GM12878 (cell line): ENCODE measurements around the gene EHMT2. TPM values are rescaled to one million over a fixed set of nuclear protein-coding genes. Genes with fewer than 3 reads are reported as not detected.
"Not testable (repeated sequence)": the region's sequence is repeated elsewhere in the genome, so short reads cannot be mapped to it uniquely, and the experiment has no call there.

ENCODE experiments used
- ATAC-seq: fragments of 200-7000 bp; cut with Tn5 transposase; 3 replicates; pipeline ENCODE4 v1.9.1; 2020; ENCODE audit warnings: mild to moderate bottlenecking, moderate library complexity
- BruUV-seq: library from RNA; stranded (reverse); fragments of 400-500 nt; replicated peaks from 2 replicates; lab custom pipeline; 2021; lab: Mats Ljungman, UMichigan
- CTCF ChIA-PET: fragments of 300-600 bp; sonication (Branson Sonifier 250); formaldehyde crosslinking; extraction: SDS; loops from one replicate; lab custom pipeline; 2021; ENCODE audit warnings: inconsistent platforms; lab: Yijun Ruan, JAX
- POLR2A ChIA-PET: fragments of 350-600 bp; formaldehyde crosslinking; extraction: SDS; loops from one replicate; lab custom pipeline; 2021; ENCODE audit warnings: inconsistent platforms; lab: Charles Lee
- RAD21 ChIA-PET: fragments of 300-600 bp; sonication (Branson Sonifier 250); formaldehyde crosslinking; loops from one replicate; lab custom pipeline; 2023; ENCODE audit warnings: antibody characterized with exemption; ENCODE audit not compliant: unreplicated experiment; lab: Charles Lee
- SMC1A ChIA-PET: fragments of 300-600 bp; sonication (Branson Sonifier 250); formaldehyde crosslinking; loops from one replicate; lab custom pipeline; 2023; ENCODE audit not compliant: unreplicated experiment, uncharacterized antibody; lab: Charles Lee
- DNase-seq: peaks from one replicate; pipeline ENCODE4 v3.0.0-alpha.2; 2011; ENCODE audit warnings: low read depth, low spot score
- FAIRE-seq: peaks from 3 replicates; lab custom pipeline; 2011; peaks lifted over from hg19 to GRCh38; lab: Jason Lieb, UNC
- H2AFZ ChIP-seq: 2 replicates; pipeline ENCODE4 v1.6.0; 2011; ENCODE audit warnings: low read depth, low read length, control low read depth; ENCODE audit not compliant: control insufficient read depth
- H3K27ac ChIP-seq: 2 replicates; pipeline ENCODE4 v1.5.1; 2011; ENCODE audit warnings: control low read depth; ENCODE audit not compliant: control insufficient read depth, insufficient read depth
- H3K27me3 ChIP-seq, 2 experiments: replicated peaks in 1 of 2; 2 replicates each; pipeline versions ENCODE4 v1.6.0 to v1.6.1; 2011; ENCODE audit warnings: low read length in 1 of 2; ENCODE audit not compliant: control insufficient read depth in 2 of 2, insufficient read depth in 2 of 2
- H3K36me3 ChIP-seq, 2 experiments: 2 replicates each; pipeline ENCODE4 v1.5.1; 2011; ENCODE audit warnings: low read length in 1 of 2; ENCODE audit not compliant: control insufficient read depth in 2 of 2, insufficient read depth in 2 of 2
- H3K4me1 ChIP-seq: 2 replicates; pipeline ENCODE4 v1.6.1; 2011; ENCODE audit warnings: mild to moderate bottlenecking, low read length, moderate library complexity, mixed read lengths; ENCODE audit not compliant: control insufficient read depth, insufficient read depth
- H3K4me2 ChIP-seq: 2 replicates; pipeline ENCODE4 v1.6.0; 2011; ENCODE audit warnings: control low read depth; ENCODE audit not compliant: control insufficient read depth, insufficient read depth
- H3K4me3 ChIP-seq: fragments of 200-600 bp; sonication (generic); 2 replicates; pipeline ENCODE4 v1.5.1; 2016
- H3K79me2 ChIP-seq: 2 replicates; pipeline ENCODE4 v1.6.0; 2011; ENCODE audit warnings: low read length; ENCODE audit not compliant: control insufficient read depth, insufficient read depth
- H3K9ac ChIP-seq: 2 replicates; pipeline ENCODE4 v1.8.0; 2011; ENCODE audit warnings: low read length, control low read depth, mixed read lengths; ENCODE audit not compliant: control insufficient read depth, insufficient read depth
- H3K9me3 ChIP-seq: replicated peaks from 3 replicates; pipeline ENCODE4 v1.5.1; 2011; ENCODE audit warnings: mild to moderate bottlenecking, low read length; ENCODE audit not compliant: control insufficient read depth, insufficient read depth
- H4K20me1 ChIP-seq: 2 replicates; pipeline ENCODE4 v1.6.0; 2011; ENCODE audit not compliant: control insufficient read depth, insufficient read depth
- CBFB ChIP-seq: IDR thresholded peaks from 2 replicates; pipeline ENCODE4 v1.6.1; 2016; ENCODE audit warnings: antibody characterized with exemption, low read depth
- CREM ChIP-seq: IDR thresholded peaks from 2 replicates; pipeline ENCODE4 v1.6.1; 2014; ENCODE audit warnings: antibody characterized with exemption, low read depth
- E2F8 ChIP-seq: fragments of 450-650 bp; IDR thresholded peaks from 2 replicates; pipeline ENCODE4 v1.6.1; 2018; ENCODE audit warnings: mild to moderate bottlenecking, low read depth, moderate library complexity; ENCODE audit not compliant: partially characterized antibody
- EP300 ChIP-seq, 2 experiments: fragments of 150-350 bp in 1 of 2; IDR thresholded peaks; 2 replicates each; pipeline ENCODE4 v1.6.1; 2011 to 2012; ENCODE audit warnings: low read depth in 2 of 2, low read length in 2 of 2, borderline replicate concordance in 1 of 2, improper control_type of control experiment in 1 of 2, inconsistent platforms in 1 of 2; ENCODE audit not compliant: control insufficient read depth in 1 of 2
- FOXM1 ChIP-seq: IDR thresholded peaks from 2 replicates; pipeline ENCODE4 v1.6.1; 2012; ENCODE audit warnings: low read depth, mild to moderate bottlenecking, inconsistent platforms, low read length, moderate library complexity
- HCFC1 ChIP-seq: fragments of 150-350 bp; IDR thresholded peaks from 2 replicates; pipeline ENCODE4 v1.6.1; 2014; ENCODE audit warnings: low read length
- HSF1 ChIP-seq: fragments of 150-350 bp; IDR thresholded peaks from 2 replicates; pipeline ENCODE4 v1.6.1; 2014; ENCODE audit warnings: mild to moderate bottlenecking, low read depth, low read length
- IKZF2 ChIP-seq, 2 experiments: fragments of 450-650 bp; IDR thresholded peaks; 2 replicates each; pipeline ENCODE4 v1.6.1; 2017; ENCODE audit warnings: mild to moderate bottlenecking in 2 of 2, moderate library complexity in 2 of 2
- KLF5 ChIP-seq: fragments of 450-650 bp; IDR thresholded peaks from 2 replicates; pipeline ENCODE4 v1.6.1; 2014; ENCODE audit warnings: mild to moderate bottlenecking; ENCODE audit not compliant: partially characterized antibody
- LARP7 ChIP-seq: fragments of 450-650 bp; IDR thresholded peaks from 2 replicates; pipeline ENCODE4 v1.6.1; 2017; ENCODE audit warnings: mild to moderate bottlenecking
- MAX ChIP-seq: IDR thresholded peaks from 2 replicates; pipeline ENCODE4 v1.6.1; 2012; ENCODE audit warnings: low read depth, low read length, improper control_type of control experiment
- PML ChIP-seq: IDR thresholded peaks from 2 replicates; pipeline ENCODE4 v1.6.1; 2012; ENCODE audit warnings: low read length, inconsistent platforms
- RBBP5 ChIP-seq: fragments of 200-600 bp; sonication (generic); conservative IDR thresholded peaks from 2 replicates; pipeline ENCODE4 v1.6.1; 2016
- SREBF2 ChIP-seq: IDR thresholded peaks from 2 replicates; pipeline ENCODE4 v1.6.1; 2012; ENCODE audit warnings: mild to moderate bottlenecking, low read length
- SUZ12 ChIP-seq: fragments of 200-600 bp; sonication (generic); IDR thresholded peaks from one replicate; pipeline ENCODE4 v1.6.1; 2018; ENCODE audit warnings: antibody characterized with exemption, mild to moderate bottlenecking; ENCODE audit not compliant: unreplicated experiment
- ZNF24 ChIP-seq: fragments of 450-650 bp; IDR thresholded peaks from 2 replicates; pipeline ENCODE4 v1.6.1; 2017; ENCODE audit warnings: antibody characterized with exemption, mild to moderate bottlenecking
- ZSCAN29 ChIP-seq: fragments of 450-650 bp; IDR thresholded peaks from 2 replicates; pipeline ENCODE4 v1.6.1; 2017; ENCODE audit warnings: mild to moderate bottlenecking, moderate library complexity
- WGBS: methylation state at CpG from one replicate; pipeline ENCODE4 v1.1.6; 2016; ENCODE audit warnings: low lambda C conversion rate; ENCODE audit not compliant: insufficient replicate concordance, insufficient coverage; ENCODE audit errors: missing lambda C conversion rate; 5-methylcytosine and 5-hydroxymethylcytosine counted together
- in situ Hi-C: fragments of 300-500 bp; cut with MboI; formaldehyde crosslinking; loops from 9 replicates; pipeline ENCODE4 v1.14.3; 2018; ENCODE audit warnings: mixed read lengths
- intact Hi-C: fragments of 100-400 bp; cut with micrococcal nuclease; formaldehyde crosslinking; loops from one replicate; pipeline ENCODE4 v1.14.2; 2022; ENCODE audit not compliant: unreplicated experiment
- polyA plus RNA-seq, 11 experiments: library from polyadenylated mRNA; depleted of rRNA in 4 of 11; unstranded in 6 of 11; stranded (reverse) in 5 of 11; fragments of >200 nt; fragmentation: Nextera tagmentation in 4 of 11; fragmentation: Illumina TruSeq in 1 of 11; extraction: Ambion mirVana in 4 of 11; extraction: Trizol in 1 of 11; gene quantifications; 1 replicate in 1 of 11; 2 replicates in 10 of 11; pipeline versions ENCODE4 v1.2.1 to v1.2.3, GENCODE V29; 2011 to 2016; ENCODE audit warnings: inconsistent platforms in 2 of 11, missing spikeins in 2 of 11, low read depth in 1 of 11
- total RNA-seq, 4 experiments: library from RNA; depleted of rRNA in 3 of 4; stranded (reverse); fragments of >200 nt in 3 of 4; fragmentation: Illumina TruSeq in 1 of 4; extraction: Trizol in 1 of 4; gene quantifications; 2 replicates each; pipeline versions ENCODE4 v1.2.1 to v1.2.3, GENCODE V29; 2013 to 2021

Gene EHMT2
- total and polyA plus RNA-seq, 10 of the 15 experiments (the other 5 are each of a cell fraction or from before 2014, with no cell fraction given): 1.7 to 53.2 (median 36.3) TPM

GRCh38 chr6:31858707-31859106 lies 38.8 kb downstream of the EHMT2 start:
- RAD21 ChIA-PET: no interaction called here

GRCh38 chr6:31857774-31858173 lies 39.7 kb downstream of the EHMT2 start:
- H2AFZ ChIP-seq, BruUV-seq, in situ Hi-C loops, CTCF ChIA-PET, DNase-seq, H3K9me3 ChIP-seq, H3K4me1 ChIP-seq, H4K20me1 ChIP-seq, SMC1A ChIA-PET, H3K9ac ChIP-seq, ATAC-seq, intact Hi-C loops, H3K4me2 ChIP-seq, H3K27me3 ChIP-seq, FAIRE-seq, H3K79me2 ChIP-seq, H3K4me3 ChIP-seq, H3K36me3 ChIP-seq, RAD21 ChIA-PET, H3K27ac ChIP-seq: not testable (repeated sequence)
- POLR2A ChIA-PET: interaction anchor here (0.5 to 0.7 kb wide), 3 partner anchors 19 to 924 kb away, joined by 3 to 5 read pairs (median 3); no protein-coding TSS in a partner anchor
- WGBS: 89% methylated on average over 8 of the region's 8 CpGs

More at GRCh38 chr6:31858707-31859106, 38.8 kb downstream of the EHMT2 start:
- Histone ChIP-seq H3K27me3 (no peaks in the 10 kb centered on the region), H3K4me1 (peaks cover 11% of the 10 kb centered on the region), H3K9ac (no peak overlapping the region), H3K9me3 (no peaks in the 10 kb centered on the region), H2AFZ (no peak overlapping the region), H3K4me2 (no peak overlapping the region), H4K20me1 (no peaks in the 10 kb centered on the region), H3K36me3 (peaks cover 0 to 3% of the 10 kb centered on the region in 2 experiments; a peak in 1 of 4 replicates), H3K4me3 (no peak overlapping the region), H3K27ac (no peak overlapping the region), H3K79me2 (no peaks in the 10 kb centered on the region; the same call in 1 of the 2 replicates)
- in situ Hi-C loops (no loop called here), intact Hi-C loops (no loop called here)
- no peak for DNase-seq
- ChIA-PET SMC1A (no interaction called here), POLR2A (no interaction called here), CTCF (interaction anchor here (0.7 kb wide), 1 partner anchor 131 kb away, joined by 4 read pairs; no protein-coding TSS in a partner anchor)
- no peak for ATAC-seq
- BruUV-seq: no TSS peak
- WGBS: 91% methylated on average over 8 of the region's 8 CpGs
- no peak for FAIRE-seq
- no peak for TF ChIP-seq SUZ12
- no peak for TF ChIP-seq ZSCAN29
- TF ChIP-seq LARP7: no peak
- no peak for TF ChIP-seq RBBP5
- no peak for TF ChIP-seq EP300 (IDR thresholded peaks at IDR 0.05; ENCODE audit: borderline replicate concordance in 1 of 2, control insufficient read depth in 1 of 2, low read depth in 2 of 2, low read length in 2 of 2)
- TF ChIP-seq MAX: no peak
- no peak for TF ChIP-seq SREBF2
- no peak for TF ChIP-seq HSF1
- no peak for TF ChIP-seq E2F8
- no peak for TF ChIP-seq KLF5
- TF ChIP-seq FOXM1: no peak
- TF ChIP-seq IKZF2 (IDR thresholded peaks at IDR 0.05): no peak
- TF ChIP-seq CREM: no peak
- no peak for TF ChIP-seq CBFB
- no peak for TF ChIP-seq PML
- TF ChIP-seq HCFC1: no peak
- TF ChIP-seq ZNF24: no peak
